Hepatocyte (in vitro differentiated cells): ENCODE results near the gene SND1.

Experiments
- CTCF ChIP-seq: fragments of 200-600 bp; sonication (generic); IDR thresholded peaks from 2 replicates; pipeline ENCODE4 v1.5.1; 2016; ENCODE audit warnings: antibody characterized with exemption, mild to moderate bottlenecking; ENCODE audit not compliant: poor library complexity
- EZH2 ChIP-seq: fragments of 200-600 bp; sonication (generic); IDR thresholded peaks from 2 replicates; pipeline ENCODE4 v1.6.1; 2016; ENCODE audit warnings: antibody characterized with exemption, mild to moderate bottlenecking, borderline replicate concordance
- EZH2phosphoT487 ChIP-seq: fragments of 200-600 bp; sonication (generic); IDR thresholded peaks from one replicate; pipeline ENCODE4 v1.6.1; 2018; ENCODE audit warnings: antibody characterized with exemption, mild to moderate bottlenecking, low read depth, moderate library complexity; ENCODE audit not compliant: unreplicated experiment, severe bottlenecking

DNA sequence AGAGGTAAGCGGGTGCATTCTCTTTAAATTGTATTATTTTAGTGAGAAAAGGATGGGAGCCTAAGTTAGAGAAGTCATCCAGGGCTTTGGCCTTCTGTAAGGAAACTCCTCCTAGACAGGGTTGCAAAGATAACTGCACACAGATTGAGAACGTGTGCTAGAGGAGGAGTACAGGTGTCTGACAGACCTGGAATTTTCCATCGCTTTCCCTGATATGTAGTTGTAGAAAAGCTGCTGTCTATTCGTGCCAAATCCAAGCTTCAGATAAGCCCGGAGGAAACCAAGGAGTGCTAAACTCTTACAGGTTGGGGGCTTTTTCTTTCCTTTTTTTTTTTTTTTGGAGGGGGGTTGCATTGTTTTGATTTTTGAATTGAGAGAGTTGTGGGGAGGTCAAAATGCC, 356.1 kb downstream of the SND1 start:
- TF ChIP-seq CTCF (no peak), EZH2phosphoT487 (no peak), EZH2 (no peak)
